Keratinocyte (primary cell): ENCODE results near the gene MMP21.

Source experiments
- EZH2 ChIP-seq: IDR thresholded peaks from one replicate; pipeline ENCODE4 v1.6.1; 2012; ENCODE audit warnings: inconsistent platforms, mild to moderate bottlenecking, low read length, moderate library complexity
- TF ChIP-seq, protein P1 (sequence below), 3 experiments: IDR thresholded peaks in 1 of 3; conservative IDR thresholded peaks in 1 of 3; optimal IDR thresholded peaks in 1 of 3; 2 replicates in 2 of 3; 3 replicates in 1 of 3; pipeline versions ENCODE3 to v1.5.1; 2011; ENCODE audit warnings: low read length in 3 of 3, mild to moderate bottlenecking in 3 of 3, moderate library complexity in 2 of 3, control low read depth in 1 of 3, inconsistent platforms in 1 of 3; ENCODE audit not compliant: insufficient read depth in 2 of 3; ENCODE audit errors: extremely low read depth in 1 of 3

DNA sequence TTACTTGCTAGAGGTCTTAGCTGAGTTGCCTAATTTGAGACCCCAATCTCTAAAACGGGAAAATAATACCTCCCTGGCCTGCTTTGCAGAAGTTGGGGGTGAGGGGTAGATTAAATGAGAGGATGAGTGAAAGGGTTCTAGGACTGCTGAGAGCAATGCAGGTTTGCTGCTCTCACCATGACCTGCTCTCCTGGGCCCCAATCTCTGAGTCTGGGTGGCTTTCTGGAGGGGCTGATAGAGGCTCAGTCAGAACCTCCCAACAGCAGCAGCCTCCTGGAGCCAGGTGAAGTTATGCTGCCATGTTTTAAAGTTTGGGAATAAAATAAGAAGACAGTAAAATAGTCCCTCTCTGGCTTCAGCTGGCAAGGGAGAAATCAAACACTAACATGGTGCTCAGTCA, 40.1 kb upstream of the MMP21 start:
- TF ChIP-seq, protein P1, sequence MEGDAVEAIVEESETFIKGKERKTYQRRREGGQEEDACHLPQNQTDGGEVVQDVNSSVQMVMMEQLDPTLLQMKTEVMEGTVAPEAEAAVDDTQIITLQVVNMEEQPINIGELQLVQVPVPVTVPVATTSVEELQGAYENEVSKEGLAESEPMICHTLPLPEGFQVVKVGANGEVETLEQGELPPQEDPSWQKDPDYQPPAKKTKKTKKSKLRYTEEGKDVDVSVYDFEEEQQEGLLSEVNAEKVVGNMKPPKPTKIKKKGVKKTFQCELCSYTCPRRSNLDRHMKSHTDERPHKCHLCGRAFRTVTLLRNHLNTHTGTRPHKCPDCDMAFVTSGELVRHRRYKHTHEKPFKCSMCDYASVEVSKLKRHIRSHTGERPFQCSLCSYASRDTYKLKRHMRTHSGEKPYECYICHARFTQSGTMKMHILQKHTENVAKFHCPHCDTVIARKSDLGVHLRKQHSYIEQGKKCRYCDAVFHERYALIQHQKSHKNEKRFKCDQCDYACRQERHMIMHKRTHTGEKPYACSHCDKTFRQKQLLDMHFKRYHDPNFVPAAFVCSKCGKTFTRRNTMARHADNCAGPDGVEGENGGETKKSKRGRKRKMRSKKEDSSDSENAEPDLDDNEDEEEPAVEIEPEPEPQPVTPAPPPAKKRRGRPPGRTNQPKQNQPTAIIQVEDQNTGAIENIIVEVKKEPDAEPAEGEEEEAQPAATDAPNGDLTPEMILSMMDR (optimal IDR thresholded peaks at IDR 0.05 in 1 of 3, IDR thresholded peaks at IDR 0.05 in 1 of 3, conservative IDR thresholded peaks at IDR 0.05 in 1 of 3; ENCODE audit: extremely low read depth in 1 of 3, insufficient read depth in 2 of 3, low read length in 3 of 3), result no peak
- TF ChIP-seq EZH2, result no peak
